ENCODE results near the gene CX3CR1.

CX3CR1 gene

DNA sequence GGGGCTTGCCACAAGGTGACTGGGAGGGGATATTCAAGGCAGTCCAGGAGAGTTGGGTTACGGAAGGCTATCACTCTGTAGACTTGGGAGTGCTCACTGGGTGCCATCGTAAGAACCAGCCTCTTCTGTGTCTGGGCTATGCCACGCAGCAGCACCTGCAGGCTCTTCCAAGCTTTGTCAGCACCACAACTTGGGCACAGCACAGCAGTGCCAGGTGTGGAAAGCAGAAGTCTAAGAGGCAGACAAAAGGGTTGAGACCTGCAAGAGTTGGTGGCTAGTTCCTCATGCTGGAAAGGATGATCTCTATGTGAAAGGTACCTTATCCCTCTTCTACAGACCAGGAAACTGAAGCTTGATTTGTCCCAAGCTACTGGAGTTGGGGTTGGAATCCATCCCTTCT is 15.8 kb downstream of the CX3CR1 start:
- Histone ChIP-seq H3K9ac (ENCODE audit: low read depth, low read length) (no peak overlapping the region), H3K4me1 (ENCODE audit: control insufficient read depth, insufficient read depth, low read length) (0 out of 2 replicates have a peak, but pooled peaks cover 2% of the 10 kb centered on the region), H3K27ac (ENCODE audit: low read depth, low read length) (no peak overlapping the region), H3K9me3 (ENCODE audit: control insufficient read depth, insufficient read depth, low read length) (no peaks in the 10 kb centered on the region), H3K27me3 (ENCODE audit: control insufficient read depth, insufficient read depth, low read length) (no peaks in the 10 kb centered on the region; the same call in 1 of the 2 replicates), H3K4me3 (ENCODE audit: low read depth, low read length) (no peak overlapping the region), H3K36me3 (ENCODE audit: control insufficient read depth, insufficient read depth, low read length) (no peaks in the 10 kb centered on the region)

DNA sequence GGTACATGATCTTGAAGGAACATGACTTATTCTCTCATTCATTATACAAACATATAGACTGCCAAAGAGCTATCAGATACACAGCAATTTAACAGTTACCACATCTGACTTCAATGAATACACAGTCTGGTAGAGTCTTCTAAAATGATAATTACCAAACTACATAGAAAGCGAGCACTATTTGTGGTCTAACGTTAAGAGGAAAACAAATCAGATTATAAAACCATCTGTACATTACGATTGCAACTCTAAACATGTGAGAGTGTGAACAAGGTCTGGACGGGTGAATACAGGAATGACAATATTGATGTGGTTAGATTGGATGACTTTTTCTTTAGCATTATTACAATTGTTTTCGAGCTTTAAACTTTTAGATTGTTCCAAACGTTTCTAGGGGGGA is 16.3 kb downstream of the CX3CR1 start:
- no peak overlapping the region for H3K27ac ChIP-seq (ENCODE audit: low read depth, low read length)
- no peaks in the 10 kb centered on the region for H3K36me3 ChIP-seq (ENCODE audit: control insufficient read depth, insufficient read depth, low read length)
- H3K27me3 ChIP-seq (ENCODE audit: control insufficient read depth, insufficient read depth, low read length) = no peaks in the 10 kb centered on the region; the same call in 1 of the 2 replicates
- no peak overlapping the region for H3K9ac ChIP-seq (ENCODE audit: low read depth, low read length)
- H3K9me3 ChIP-seq (ENCODE audit: control insufficient read depth, insufficient read depth, low read length) = no peaks in the 10 kb centered on the region
- H3K4me1 ChIP-seq (ENCODE audit: control insufficient read depth, insufficient read depth, low read length) = 0 out of 2 replicates have a peak, but pooled peaks cover 2% of the 10 kb centered on the region
- no peak overlapping the region for H3K4me3 ChIP-seq (ENCODE audit: low read depth, low read length)

DNA sequence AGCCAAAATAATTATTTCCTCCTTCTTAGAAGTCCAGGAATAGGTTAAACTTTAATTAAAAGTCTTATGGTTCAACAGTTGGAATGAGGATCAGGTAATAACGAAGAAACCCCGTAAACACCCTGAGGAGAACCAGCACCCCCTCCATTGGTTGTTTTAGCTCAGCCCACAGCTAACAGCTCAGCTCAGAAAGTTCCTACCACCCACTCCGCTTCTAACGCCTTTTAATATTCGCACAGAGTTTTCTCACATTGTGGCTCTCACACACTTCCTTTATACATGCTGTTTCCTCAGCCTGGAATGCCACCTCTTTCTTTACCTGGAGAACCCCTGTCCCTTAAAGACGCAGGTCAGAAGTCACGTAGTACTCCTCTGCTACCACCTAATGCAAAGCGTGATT is 17.0 kb downstream of the CX3CR1 start:
- Histone ChIP-seq H3K27me3 (ENCODE audit: control insufficient read depth, insufficient read depth, low read length) (no peaks in the 10 kb centered on the region; the same call in 1 of the 2 replicates), H3K27ac (ENCODE audit: low read depth, low read length) (no peak overlapping the region), H3K9me3 (ENCODE audit: control insufficient read depth, insufficient read depth, low read length) (no peaks in the 10 kb centered on the region), H3K36me3 (ENCODE audit: control insufficient read depth, insufficient read depth, low read length) (no peaks in the 10 kb centered on the region), H3K4me1 (ENCODE audit: control insufficient read depth, insufficient read depth, low read length) (0 out of 2 replicates have a peak, but pooled peaks cover 2% of the 10 kb centered on the region), H3K4me3 (ENCODE audit: low read depth, low read length) (no peak overlapping the region), H3K9ac (ENCODE audit: low read depth, low read length) (no peak overlapping the region)

- no peaks in the 10 kb centered on the region for H3K9me3 ChIP-seq (ENCODE audit: control insufficient read depth, insufficient read depth, low read length)
- H3K27me3 ChIP-seq (ENCODE audit: control insufficient read depth, insufficient read depth, low read length) = no peaks in the 10 kb centered on the region; the same call in 1 of the 2 replicates
- H3K9ac ChIP-seq (ENCODE audit: low read depth, low read length) = no peak overlapping the region
- H3K4me1 ChIP-seq (ENCODE audit: control insufficient read depth, insufficient read depth, low read length) = 0 out of 2 replicates have a peak, but pooled peaks cover 2% of the 10 kb centered on the region
- H3K36me3 ChIP-seq (ENCODE audit: control insufficient read depth, insufficient read depth, low read length) = no peaks in the 10 kb centered on the region
- H3K27ac ChIP-seq (ENCODE audit: low read depth, low read length) = no peak overlapping the region
- no peak overlapping the region for H3K4me3 ChIP-seq (ENCODE audit: low read depth, low read length)
Measured at GRCh38 chr3:39261726-39262125, 18.1 kb downstream of the CX3CR1 start.

DNA sequence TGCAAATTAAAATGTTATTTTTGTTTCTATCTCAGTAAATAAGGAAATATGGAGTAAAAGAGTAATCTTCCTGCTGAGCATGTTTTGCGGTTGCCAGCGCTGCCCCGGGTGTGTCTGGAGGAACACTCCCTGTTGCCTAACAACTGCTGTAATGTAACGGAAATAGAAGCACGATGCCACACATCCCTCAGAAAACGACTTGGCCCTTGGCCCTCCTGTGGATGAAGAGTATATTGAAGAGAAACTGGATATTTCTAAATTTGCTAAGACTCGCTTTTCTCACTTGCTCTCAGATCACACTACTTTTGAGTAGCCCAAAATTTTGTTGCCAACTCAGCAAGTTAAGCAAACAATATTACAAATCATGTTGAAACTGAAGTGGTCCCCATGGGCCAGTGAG is 18.9 kb downstream of the CX3CR1 start:
- H3K27me3 ChIP-seq (ENCODE audit: control insufficient read depth, insufficient read depth, low read length) = no peaks in the 10 kb centered on the region; the same call in 1 of the 2 replicates
- H3K36me3 ChIP-seq (ENCODE audit: control insufficient read depth, insufficient read depth, low read length) = no peaks in the 10 kb centered on the region
- no peak overlapping the region for H3K4me3 ChIP-seq (ENCODE audit: low read depth, low read length)
- 0 out of 2 replicates have a peak, but pooled peaks cover 2% of the 10 kb centered on the region for H3K4me1 ChIP-seq (ENCODE audit: control insufficient read depth, insufficient read depth, low read length)
- no peak overlapping the region for H3K9ac ChIP-seq (ENCODE audit: low read depth, low read length)
- no peak overlapping the region for H3K27ac ChIP-seq (ENCODE audit: low read depth, low read length)
- no peaks in the 10 kb centered on the region for H3K9me3 ChIP-seq (ENCODE audit: control insufficient read depth, insufficient read depth, low read length)

- Histone ChIP-seq H3K4me1 (ENCODE audit: control insufficient read depth, insufficient read depth, low read length) (0 out of 2 replicates have a peak, but pooled peaks cover 2% of the 10 kb centered on the region), H3K27me3 (ENCODE audit: control insufficient read depth, insufficient read depth, low read length) (no peaks in the 10 kb centered on the region; the same call in 1 of the 2 replicates), H3K27ac (ENCODE audit: low read depth, low read length) (no peak overlapping the region), H3K36me3 (ENCODE audit: control insufficient read depth, insufficient read depth, low read length) (no peaks in the 10 kb centered on the region), H3K9ac (ENCODE audit: low read depth, low read length) (no peak overlapping the region), H3K9me3 (ENCODE audit: control insufficient read depth, insufficient read depth, low read length) (no peaks in the 10 kb centered on the region), H3K4me3 (ENCODE audit: low read depth, low read length) (no peak overlapping the region)
Measured at GRCh38 chr3:39260318-39260717, 19.5 kb downstream of the CX3CR1 start.

GRCh38 chr3:39255503-39256325 is 24.1 kb downstream of the CX3CR1 start:
- Histone ChIP-seq H3K4me3 (ENCODE audit: low read depth, low read length) (no peak overlapping the region), H3K4me1 (ENCODE audit: control insufficient read depth, insufficient read depth, low read length) (no peaks in the 10 kb centered on the region), H3K9ac (ENCODE audit: low read depth, low read length) (no peak overlapping the region), H3K27ac (ENCODE audit: low read depth, low read length) (no peak overlapping the region), H3K27me3 (ENCODE audit: control insufficient read depth, insufficient read depth, low read length) (no peaks in the 10 kb centered on the region; the same call in 1 of the 2 replicates), H3K9me3 (ENCODE audit: control insufficient read depth, insufficient read depth, low read length) (no peaks in the 10 kb centered on the region), H3K36me3 (ENCODE audit: control insufficient read depth, insufficient read depth, low read length) (no peaks in the 10 kb centered on the region)

- no peaks in the 10 kb centered on the region; the same call in 1 of the 2 replicates for H3K27me3 ChIP-seq (ENCODE audit: control insufficient read depth, insufficient read depth, low read length)
- no peaks in the 10 kb centered on the region for H3K36me3 ChIP-seq (ENCODE audit: control insufficient read depth, insufficient read depth, low read length)
- no peak overlapping the region for H3K9ac ChIP-seq (ENCODE audit: low read depth, low read length)
- H3K9me3 ChIP-seq (ENCODE audit: control insufficient read depth, insufficient read depth, low read length) = no peaks in the 10 kb centered on the region
- no peak overlapping the region for H3K27ac ChIP-seq (ENCODE audit: low read depth, low read length)
- H3K4me3 ChIP-seq (ENCODE audit: low read depth, low read length) = no peak overlapping the region
- H3K4me1 ChIP-seq (ENCODE audit: control insufficient read depth, insufficient read depth, low read length) = no peaks in the 10 kb centered on the region
Measured at GRCh38 chr3:39254806-39255449, 24.9 kb downstream of the CX3CR1 start.

DNA sequence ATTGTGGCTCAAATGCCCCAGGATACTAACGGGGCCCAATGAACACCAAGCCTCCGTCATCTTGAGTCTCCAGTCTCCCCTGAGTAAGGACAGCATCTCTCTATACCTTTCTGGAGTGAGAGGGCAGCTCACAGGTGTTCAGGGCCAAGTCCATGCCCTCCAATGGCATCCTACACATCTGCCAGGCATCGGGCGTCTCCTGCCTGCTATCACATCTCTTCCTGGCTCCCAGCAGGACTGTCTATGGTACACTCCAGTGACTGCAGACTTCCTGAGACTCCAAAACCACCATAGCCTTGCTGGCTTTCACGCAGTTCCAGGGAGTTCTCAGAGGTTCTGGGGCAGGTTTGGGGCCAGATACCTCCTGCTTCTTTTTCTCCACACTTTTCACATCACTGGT is 28.3 kb downstream of the CX3CR1 start:
- Histone ChIP-seq H3K36me3 (ENCODE audit: control insufficient read depth, insufficient read depth, low read length) (no peaks in the 10 kb centered on the region), H3K9ac (ENCODE audit: low read depth, low read length) (no peak overlapping the region), H3K27ac (ENCODE audit: low read depth, low read length) (no peak overlapping the region), H3K9me3 (ENCODE audit: control insufficient read depth, insufficient read depth, low read length) (no peaks in the 10 kb centered on the region), H3K4me3 (ENCODE audit: low read depth, low read length) (no peak overlapping the region), H3K27me3 (ENCODE audit: control insufficient read depth, insufficient read depth, low read length) (no peaks in the 10 kb centered on the region), H3K4me1 (ENCODE audit: control insufficient read depth, insufficient read depth, low read length) (no peaks in the 10 kb centered on the region)

- Histone ChIP-seq H3K9me3 (ENCODE audit: control insufficient read depth, insufficient read depth, low read length) (no peaks in the 10 kb centered on the region), H3K4me3 (ENCODE audit: low read depth, low read length) (no peak overlapping the region), H3K36me3 (ENCODE audit: control insufficient read depth, insufficient read depth, low read length) (no peaks in the 10 kb centered on the region), H3K27ac (ENCODE audit: low read depth, low read length) (no peak overlapping the region), H3K27me3 (ENCODE audit: control insufficient read depth, insufficient read depth, low read length) (no peaks in the 10 kb centered on the region), H3K9ac (ENCODE audit: low read depth, low read length) (no peak overlapping the region), H3K4me1 (ENCODE audit: control insufficient read depth, insufficient read depth, low read length) (no peaks in the 10 kb centered on the region)
Measured at GRCh38 chr3:39250116-39250747, 29.6 kb downstream of the CX3CR1 start.

All from HUES48 (cell line).